ENCODE measurements around the gene SLC25A1.

DNA sequence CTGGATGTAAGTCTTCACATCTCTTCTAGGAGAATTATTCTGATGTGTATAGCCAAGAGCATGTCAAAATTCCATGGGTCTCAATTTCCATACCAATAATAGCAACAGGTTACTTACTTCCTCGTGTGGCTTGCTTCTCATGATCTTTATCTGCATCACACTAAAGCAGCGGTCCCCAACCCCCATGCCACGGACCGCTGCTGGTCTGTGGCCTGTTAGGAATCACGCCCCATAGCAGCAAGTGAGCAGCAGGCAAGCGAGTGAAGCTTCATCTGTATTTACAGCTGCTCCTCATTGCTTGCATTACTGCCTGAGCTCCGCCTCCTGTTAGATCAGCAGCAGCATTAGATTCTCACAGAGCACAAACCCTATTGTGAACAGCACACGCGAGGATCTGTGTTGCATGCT lies 28.9 kb upstream of the SLC25A1 start:
- TF ChIP-seq, protein P1, sequence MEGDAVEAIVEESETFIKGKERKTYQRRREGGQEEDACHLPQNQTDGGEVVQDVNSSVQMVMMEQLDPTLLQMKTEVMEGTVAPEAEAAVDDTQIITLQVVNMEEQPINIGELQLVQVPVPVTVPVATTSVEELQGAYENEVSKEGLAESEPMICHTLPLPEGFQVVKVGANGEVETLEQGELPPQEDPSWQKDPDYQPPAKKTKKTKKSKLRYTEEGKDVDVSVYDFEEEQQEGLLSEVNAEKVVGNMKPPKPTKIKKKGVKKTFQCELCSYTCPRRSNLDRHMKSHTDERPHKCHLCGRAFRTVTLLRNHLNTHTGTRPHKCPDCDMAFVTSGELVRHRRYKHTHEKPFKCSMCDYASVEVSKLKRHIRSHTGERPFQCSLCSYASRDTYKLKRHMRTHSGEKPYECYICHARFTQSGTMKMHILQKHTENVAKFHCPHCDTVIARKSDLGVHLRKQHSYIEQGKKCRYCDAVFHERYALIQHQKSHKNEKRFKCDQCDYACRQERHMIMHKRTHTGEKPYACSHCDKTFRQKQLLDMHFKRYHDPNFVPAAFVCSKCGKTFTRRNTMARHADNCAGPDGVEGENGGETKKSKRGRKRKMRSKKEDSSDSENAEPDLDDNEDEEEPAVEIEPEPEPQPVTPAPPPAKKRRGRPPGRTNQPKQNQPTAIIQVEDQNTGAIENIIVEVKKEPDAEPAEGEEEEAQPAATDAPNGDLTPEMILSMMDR (IDR thresholded peaks at IDR 0.05): no peak
- TF ChIP-seq POLR2A (IDR thresholded peaks at IDR 0.05): no peak
